Gastroesophageal sphincter (tissue), 3 donors: ENCODE measurements around the gene FTMT.

ENCODE experiments used
- CTCF ChIP-seq, 4 experiments: fragments of 200-600 bp in 2 of 4; fragments of 450-650 bp in 2 of 4; sonication (generic) in 1 of 4; IDR thresholded peaks; one replicate each; pipeline ENCODE4 v1.5.1; 2017 to 2019; ENCODE audit warnings: antibody characterized with exemption in 4 of 4, mild to moderate bottlenecking in 2 of 4, moderate library complexity in 2 of 4
- EP300 ChIP-seq: sonication (generic); formaldehyde crosslinking; IDR thresholded peaks from one replicate; pipeline ENCODE4 v1.6.1; 2017; ENCODE audit warnings: antibody characterized with exemption, mild to moderate bottlenecking
- POLR2A ChIP-seq, 2 donors: fragments of 450-650 bp; IDR thresholded peaks; one replicate each; pipeline ENCODE4 v1.6.1; 2017; ENCODE audit warnings: antibody characterized with exemption in 2 of 2, mild to moderate bottlenecking in 2 of 2, moderate library complexity in 1 of 2

GRCh38 chr5:121862801-121863200 lies 11.1 kb downstream of the FTMT start:
- TF ChIP-seq CTCF (IDR thresholded peaks at IDR 0.05): no peak
- TF ChIP-seq EP300: no peak
- no peak for TF ChIP-seq POLR2A (IDR thresholded peaks at IDR 0.05)
